Fibroblast of skin of scalp (primary cell): ENCODE results near the gene PGM2L1.
"Not testable (repeated sequence)": the region's sequence is repeated elsewhere in the genome, so short reads cannot be mapped to it uniquely, and the experiment has no call there.

Experiments used
- DNase-seq: peaks from one replicate; pipeline ENCODE4 v3.0.0-alpha.2; 2013

The PGM2L1 gene

GRCh38 chr11:74397501-74398243, 561 bp downstream of the PGM2L1 start:
- DNase-seq = peak; percentile 13

DNA sequence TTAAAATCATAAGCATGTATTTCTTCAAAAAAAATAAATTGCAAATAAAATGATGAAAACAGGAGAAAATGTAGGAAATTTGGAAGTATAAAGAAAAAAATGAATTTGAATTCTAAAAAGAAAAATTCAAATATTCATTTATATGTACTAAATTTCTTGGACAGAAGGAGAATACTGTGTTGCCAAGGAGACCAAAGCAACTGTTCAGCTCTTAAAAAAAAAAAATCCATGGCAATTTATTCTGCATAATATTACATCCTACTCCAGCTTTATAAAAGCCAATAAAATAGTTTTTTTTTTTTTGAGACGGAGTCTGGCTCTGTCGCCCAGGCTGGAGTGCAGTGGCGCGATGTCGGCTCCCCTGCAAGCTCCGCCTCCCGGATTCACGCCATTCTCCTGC, 6.0 kb downstream of the PGM2L1 start:
- DNase-seq = no peak

DNA sequence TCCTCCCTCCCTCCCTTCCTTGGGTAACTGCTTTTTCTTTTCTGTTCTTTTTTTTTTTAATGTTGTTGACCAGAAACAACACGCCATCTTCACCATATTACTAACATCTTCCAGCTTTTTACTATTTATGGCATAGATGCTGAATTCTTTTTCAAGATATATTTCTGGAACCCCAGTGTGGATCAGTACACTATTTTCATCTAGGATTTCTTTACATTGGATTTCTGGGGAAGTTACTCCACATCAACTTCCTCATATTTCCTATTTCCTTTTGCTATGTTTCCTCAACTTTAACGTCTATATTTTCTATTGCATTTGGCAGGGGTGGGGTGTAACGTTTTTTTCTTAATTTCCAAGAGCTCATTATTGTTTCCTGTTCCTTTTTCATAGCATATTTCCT, 7.0 kb downstream of the PGM2L1 start:
- no peak for DNase-seq

GRCh38 chr11:74390697-74391096, 7.5 kb downstream of the PGM2L1 start:
- DNase-seq = no peak

- DNase-seq = peak; percentile 58
These were observed 9.4 kb downstream of the PGM2L1 start for GRCh38 chr11:74388678-74389327.

DNA sequence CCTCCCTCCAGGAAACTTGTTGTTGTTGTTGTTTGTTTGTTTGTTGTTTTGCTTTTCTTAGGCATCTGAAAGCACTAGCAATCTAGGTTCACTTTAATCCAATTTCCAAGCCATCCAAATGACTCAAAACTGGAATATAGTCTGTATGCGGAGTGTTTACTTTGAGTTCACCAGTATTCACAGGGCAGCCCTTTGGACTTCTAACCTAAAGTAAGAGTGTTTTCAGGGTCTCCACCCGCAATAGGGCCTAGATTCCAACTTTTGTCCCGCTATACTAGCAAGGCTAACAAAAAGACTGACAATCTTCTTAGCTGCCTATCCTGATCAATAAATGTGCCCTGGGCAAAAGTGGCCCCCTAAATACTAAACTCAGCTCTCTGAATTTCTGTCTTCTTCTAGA, 13.6 kb downstream of the PGM2L1 start:
- DNase-seq = no peak

DNA sequence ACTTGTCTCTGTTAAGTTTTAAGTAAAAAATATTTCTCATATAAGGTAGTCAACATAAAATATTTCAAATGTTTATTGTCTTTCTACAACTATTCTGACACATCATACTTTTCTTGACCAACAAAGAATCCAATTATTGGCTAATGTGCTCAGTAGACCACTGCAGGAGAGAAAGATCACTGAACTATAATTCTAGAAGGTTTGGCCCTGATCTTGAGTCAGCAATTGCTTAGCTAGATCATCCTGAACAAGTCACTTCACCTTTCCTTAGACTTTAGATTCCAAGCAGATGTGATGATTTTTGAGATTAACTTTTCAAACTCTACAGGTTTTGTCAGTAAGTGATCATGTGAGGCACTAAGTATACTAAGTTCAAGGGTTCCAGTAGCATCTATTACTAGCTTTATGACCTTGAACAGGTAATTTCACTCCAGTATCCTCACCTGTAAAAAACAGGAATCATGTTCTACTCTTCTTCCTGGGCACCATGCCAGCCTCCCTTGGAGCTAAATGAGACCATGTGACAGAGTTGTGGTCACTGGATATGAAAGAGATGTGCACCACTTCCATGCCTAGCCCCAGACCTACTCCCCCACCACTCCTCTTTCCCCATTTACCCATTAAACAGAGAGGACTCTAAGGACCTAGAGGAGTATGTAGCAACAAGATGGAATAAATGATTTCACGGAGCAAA, 17.3 kb downstream of the PGM2L1 start:
- peak; percentile 14 for DNase-seq

GRCh38 chr11:74377689-74378088, 20.5 kb downstream of the PGM2L1 start:
- no peak for DNase-seq

DNA sequence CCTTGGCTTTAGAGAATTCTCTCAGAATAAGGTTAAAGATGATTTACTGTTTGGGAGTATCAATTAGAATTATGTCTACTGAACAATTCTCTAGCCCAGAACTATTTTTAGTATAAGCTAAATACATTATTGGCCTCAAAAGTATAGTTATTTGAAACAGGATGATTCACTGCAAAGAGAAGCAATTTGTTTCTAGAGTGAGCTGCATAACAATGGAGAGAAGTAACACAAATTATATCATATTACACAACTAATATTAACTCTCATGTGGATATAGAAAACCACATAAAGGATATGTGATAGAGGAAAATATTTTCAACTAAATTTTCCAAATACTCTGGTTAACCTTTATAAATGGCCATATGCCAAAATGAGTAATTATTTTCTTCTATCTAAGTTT, 24.9 kb downstream of the PGM2L1 start:
- DNase-seq = peak; percentile 12

GRCh38 chr11:74371269-74372052, 26.8 kb downstream of the PGM2L1 start:
- peak; percentile 39 for DNase-seq

DNA sequence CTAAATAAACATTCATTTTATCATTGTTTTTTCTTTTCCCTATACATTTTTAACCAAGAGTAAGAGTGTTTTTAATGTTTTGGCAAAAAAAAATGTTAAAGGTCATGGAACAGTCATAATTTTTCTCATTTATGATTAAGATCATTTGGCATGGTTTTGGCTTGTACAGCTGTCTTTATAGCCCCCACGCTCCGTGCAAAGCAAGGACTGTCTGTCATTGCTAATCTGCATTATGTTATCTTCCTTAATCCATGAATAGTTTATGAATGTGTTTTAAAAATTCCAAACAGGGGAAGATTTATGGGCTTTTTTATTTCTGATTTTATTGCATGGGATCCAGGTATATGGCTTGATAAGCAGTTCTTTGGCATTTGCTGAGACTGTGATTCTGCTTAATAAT, 28.1 kb downstream of the PGM2L1 start:
- no peak for DNase-seq

DNA sequence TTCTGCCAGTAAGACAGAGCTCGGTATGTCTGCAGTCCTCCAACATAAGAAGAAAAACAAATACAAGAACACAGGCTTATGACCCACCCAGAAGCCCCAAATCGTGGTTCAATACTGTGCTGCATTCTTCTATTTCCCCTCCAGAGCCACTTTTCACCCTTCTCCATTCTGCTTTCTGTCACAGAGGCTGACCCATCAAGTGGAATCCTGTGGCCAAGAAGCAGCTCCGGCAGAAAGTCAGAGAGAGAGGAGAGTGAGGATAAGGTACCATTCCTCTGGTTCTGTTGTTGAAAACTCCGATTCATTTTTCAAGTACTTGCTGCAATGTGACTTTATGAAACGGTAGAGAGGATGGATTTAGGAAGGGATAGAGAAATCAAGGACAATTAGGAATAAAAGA, 30.4 kb downstream of the PGM2L1 start:
- no peak for DNase-seq

DNA sequence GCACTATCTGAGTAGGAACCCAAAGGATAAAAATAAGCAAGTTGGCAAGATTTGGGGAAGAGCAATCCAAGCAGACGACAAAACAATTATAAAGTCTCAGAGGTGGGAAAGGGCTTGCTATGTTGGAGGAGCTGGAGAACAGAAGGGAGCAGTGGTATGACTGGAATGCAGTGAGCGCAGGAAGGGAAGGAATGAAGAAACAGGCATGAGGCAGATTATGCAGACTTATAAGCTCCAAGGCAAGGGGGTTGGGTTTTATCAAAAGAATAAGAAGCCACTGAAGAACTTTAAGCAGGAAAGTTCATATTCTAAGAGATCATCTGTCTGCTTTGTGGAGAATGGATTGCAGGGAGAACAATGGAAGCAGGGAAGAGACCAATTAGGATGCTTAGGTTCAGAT, 31.7 kb downstream of the PGM2L1 start:
- DNase-seq = peak; percentile 91

- not testable (repeated sequence) for DNase-seq
These were observed 32.4 kb downstream of the PGM2L1 start for GRCh38 chr11:74365805-74366204.

- peak; percentile 12 for DNase-seq
These were observed 40.8 kb downstream of the PGM2L1 start for GRCh38 chr11:74357449-74357848.

DNA sequence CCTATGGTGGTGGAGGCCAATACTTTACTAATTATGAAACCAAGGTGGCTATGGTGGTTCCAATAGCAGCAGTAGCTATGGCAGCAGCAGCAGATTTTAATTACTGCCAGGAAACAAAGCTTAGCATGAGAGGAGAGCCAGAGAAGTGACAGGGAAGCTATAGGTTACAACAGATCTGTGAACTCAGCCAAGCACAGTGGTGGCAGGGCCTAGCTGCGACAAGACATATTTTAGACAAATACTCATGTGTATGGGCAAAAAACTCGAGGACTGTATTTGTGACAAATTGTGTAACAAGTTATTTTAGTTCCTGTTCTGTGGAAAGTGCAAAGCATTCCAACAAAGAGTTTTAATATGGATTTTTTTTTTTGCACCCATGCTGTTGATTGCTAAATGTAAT, 42.6 kb downstream of the PGM2L1 start:
- DNase-seq = no peak

GRCh38 chr11:74354036-74354435, 44.2 kb downstream of the PGM2L1 start:
- DNase-seq = peak; percentile 59

GRCh38 chr11:74347381-74347780, 50.9 kb downstream of the PGM2L1 start:
- no peak for DNase-seq

- no peak for DNase-seq
These were observed 52.8 kb downstream of the PGM2L1 start for GRCh38 chr11:74345420-74345819.

DNA sequence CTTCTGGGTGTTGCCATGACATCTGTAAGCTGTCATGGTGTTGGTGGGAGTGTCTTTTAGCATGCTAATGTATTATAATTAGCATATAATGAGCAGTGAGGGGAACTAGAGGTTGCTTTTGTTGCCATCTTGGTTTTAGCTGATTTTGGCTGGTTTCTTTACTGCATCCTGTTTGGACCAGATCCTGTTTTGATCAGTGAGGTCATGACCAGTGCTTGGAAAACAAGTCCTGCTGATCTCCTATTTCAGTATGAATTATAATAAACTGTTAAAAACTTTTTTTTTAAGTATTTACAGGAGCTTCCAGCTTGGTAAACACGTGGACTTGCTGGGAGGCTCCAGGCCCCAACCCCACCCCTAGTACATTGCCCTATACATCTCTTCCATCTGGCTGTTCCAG, 56.3 kb downstream of the PGM2L1 start:
- DNase-seq = no peak

GRCh38 chr11:74339619-74340018, 58.6 kb downstream of the PGM2L1 start:
- no peak for DNase-seq

DNA sequence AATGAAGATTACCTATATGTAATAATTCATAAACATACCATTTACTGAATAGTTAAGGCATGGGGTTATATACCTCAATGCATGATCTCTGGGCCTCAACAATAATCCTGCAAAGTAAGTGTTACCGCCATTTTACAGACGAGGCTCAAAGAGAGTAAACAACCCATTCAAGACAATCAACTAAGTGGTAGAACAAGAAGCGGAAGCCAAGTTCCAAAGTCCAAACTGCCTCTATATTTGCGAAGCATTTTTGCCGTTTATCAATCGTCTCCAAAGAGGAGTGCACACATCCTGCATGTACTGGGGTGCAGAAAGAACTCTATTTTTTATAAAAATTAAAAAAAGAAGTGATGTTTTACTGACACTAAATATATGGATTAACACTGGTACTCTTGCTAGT, 59.3 kb downstream of the PGM2L1 start:
- no peak for DNase-seq

DNA sequence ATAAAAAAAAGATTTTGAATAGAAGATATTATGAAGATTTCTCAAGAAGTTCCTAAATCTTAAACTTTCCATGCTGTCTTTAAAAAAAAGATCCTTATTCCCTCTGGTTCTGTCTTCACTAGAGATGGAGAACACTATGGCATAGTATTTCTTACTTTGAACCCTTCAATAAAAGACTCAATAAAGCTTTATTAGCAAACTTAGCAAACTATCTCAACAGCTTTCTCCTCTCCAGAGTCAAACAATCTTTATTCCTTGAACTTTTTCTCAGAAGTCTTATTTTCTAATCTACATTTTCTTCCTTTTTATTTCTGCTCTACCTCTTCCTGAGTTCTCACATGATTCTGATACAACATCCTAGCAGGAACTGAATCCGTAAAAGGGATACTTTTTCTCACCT, 65.0 kb downstream of the PGM2L1 start:
- DNase-seq = no peak
